K562 (cell line): ENCODE results near the gene CCPG1. TPM values are rescaled to one million over a fixed set of nuclear protein-coding genes. Genes with fewer than 3 reads are reported as not detected.
A peak's percentile ranks its signal among the peaks of the same experiment; 100 is the strongest.

Experiments
- ARID4B ChIP-seq: sonication (generic); formaldehyde crosslinking; IDR thresholded peaks from 2 replicates; pipeline ENCODE4 v1.8.0; 2022; ENCODE audit warnings: mild to moderate bottlenecking, missing genetic modification reagents
- BCLAF1 ChIP-seq, 2 experiments: fragments of 450-650 bp in 1 of 2; IDR thresholded peaks; 2 replicates each; pipeline ENCODE4 v1.6.1; 2011 to 2017; ENCODE audit warnings: low read depth in 2 of 2, antibody characterized with exemption in 1 of 2, borderline replicate concordance in 1 of 2, low read length in 1 of 2, mild to moderate bottlenecking in 1 of 2, mixed read lengths in 1 of 2; ENCODE audit not compliant: control insufficient read depth in 1 of 2
- EHMT2 ChIP-seq: fragments of 450-650 bp; IDR thresholded peaks from 2 replicates; pipeline ENCODE4 v1.6.1; 2018; ENCODE audit warnings: antibody characterized with exemption
- HNRNPUL1 ChIP-seq: fragments of 200-400 bp; formaldehyde crosslinking; IDR thresholded peaks from 2 replicates; pipeline ENCODE4 v1.6.1; 2017; ENCODE audit warnings: low read length
- LARP7 ChIP-seq: fragments of 450-650 bp; IDR thresholded peaks from 2 replicates; pipeline ENCODE4 v1.6.1; 2016
- MLLT1 ChIP-seq, 2 experiments: fragments of 450-650 bp; IDR thresholded peaks; 2 replicates each; pipeline ENCODE4 v1.6.1; 2016
- MTA3 ChIP-seq: fragments of 450-650 bp; formaldehyde crosslinking; IDR thresholded peaks from 2 replicates; pipeline ENCODE4 v1.6.1; 2017; ENCODE audit warnings: mild to moderate bottlenecking, borderline replicate concordance
- NBN ChIP-seq: fragments of 450-650 bp; IDR thresholded peaks from 2 replicates; pipeline ENCODE4 v1.6.1; 2016; ENCODE audit warnings: low read depth, mild to moderate bottlenecking
- STAT5B ChIP-seq: fragments of 250-450 bp; sonication (Bioruptor Pico); IDR thresholded peaks from 2 replicates; pipeline ENCODE4 v1.8.0; 2021; ENCODE audit warnings: mild to moderate bottlenecking, inconsistent platforms
- TRIM25 ChIP-seq: fragments of 450-650 bp; IDR thresholded peaks from 2 replicates; pipeline ENCODE4 v1.7.0; 2016; ENCODE audit warnings: borderline replicate concordance
- XRCC5 ChIP-seq: fragments of 200-400 bp; formaldehyde crosslinking; IDR thresholded peaks from 2 replicates; pipeline ENCODE4 v1.6.1; 2017; ENCODE audit warnings: low read depth, mild to moderate bottlenecking, low read length
- ZFX ChIP-seq: sonication (generic); formaldehyde crosslinking; IDR thresholded peaks from 2 replicates; pipeline ENCODE4 v1.8.0; 2022; ENCODE audit warnings: mild to moderate bottlenecking, missing genetic modification reagents, moderate library complexity
- polyA plus RNA-seq, 8 experiments: library from polyadenylated mRNA; depleted of rRNA in 4 of 8; stranded (reverse) in 5 of 8; unstranded in 3 of 8; fragments of >200 nt; fragmentation: Nextera tagmentation in 2 of 8; fragmentation: Illumina TruSeq in 1 of 8; extraction: Ambion mirVana in 2 of 8; extraction: Trizol in 1 of 8; gene quantifications; 2 replicates each; pipeline versions ENCODE4 v1.2.1 to v1.2.3, GENCODE V29; 2011 to 2014; ENCODE audit warnings: inconsistent platforms in 1 of 8, missing spikeins in 1 of 8
- total RNA-seq, 7 experiments: library from RNA; depleted of rRNA in 6 of 7; stranded (reverse); fragments of >200 nt in 6 of 7; fragmentation: Illumina TruSeq in 2 of 7; extraction: Trizol in 2 of 7; gene quantifications; 2 replicates each; pipeline versions ENCODE4 v1.2.1 to v1.2.3, GENCODE V29; 2011 to 2021; ENCODE audit warnings: low replicate concordance in 1 of 7
- TF ChIP-seq, protein P1 (sequence below): sonication (generic); formaldehyde crosslinking; IDR thresholded peaks from 2 replicates; pipeline ENCODE4 v1.8.1; 2023; ENCODE audit warnings: mild to moderate bottlenecking, missing genetic modification reagents

CCPG1 gene
- total and polyA plus RNA-seq, 9 of the 15 experiments (the other 6 are each of a cell fraction or from before 2014, with no cell fraction given): 33.0 to 54.9 (median 41.1) TPM

DNA sequence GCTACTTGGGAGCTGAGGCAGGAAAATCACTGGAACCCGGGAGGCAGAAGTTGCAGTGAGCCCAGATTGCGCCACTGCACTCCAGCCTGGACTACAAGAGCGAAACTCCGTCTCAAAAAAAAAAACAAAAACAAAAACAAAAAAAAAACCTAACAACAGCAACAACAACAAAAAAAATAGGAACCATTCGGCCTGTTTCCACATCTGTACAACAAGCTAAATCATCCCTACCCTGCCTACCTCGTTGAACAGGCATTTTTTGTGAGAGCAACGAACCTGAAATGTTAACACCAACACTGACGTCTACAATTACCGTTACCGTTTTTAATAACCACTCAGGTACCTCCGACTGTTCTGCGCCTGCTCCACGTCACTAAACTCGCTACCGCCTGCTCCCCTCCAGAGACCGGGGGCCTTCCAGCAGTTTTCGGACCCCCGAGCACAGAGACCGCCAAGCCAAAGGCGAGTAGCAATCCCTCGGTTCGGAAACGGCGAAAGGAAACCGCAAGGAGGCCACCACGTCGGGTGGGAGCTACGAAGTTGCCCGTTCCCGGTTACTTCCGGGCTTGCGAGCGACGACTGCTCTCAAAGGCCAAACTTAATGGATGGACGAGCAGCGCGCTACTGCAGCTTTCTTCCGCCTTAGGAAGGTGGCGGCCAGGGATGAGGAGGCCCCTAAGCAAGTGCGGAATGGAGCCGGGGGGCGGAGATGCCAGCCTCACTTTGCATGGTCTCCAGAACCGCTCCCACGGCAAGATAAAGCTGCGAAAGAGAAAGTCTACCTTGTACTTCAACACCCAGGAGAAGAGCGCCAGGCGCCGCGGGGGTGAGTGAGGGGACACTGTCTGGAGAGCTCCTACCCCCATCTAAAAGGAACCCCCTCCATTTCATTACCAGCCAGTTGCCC, 89.3 kb downstream of the CCPG1 start, which contains the start of the genes PIGB and PIGBOS1 (continued):
- TF ChIP-seq BCLAF1 (IDR thresholded peaks at IDR 0.05; ENCODE audit: borderline replicate concordance in 1 of 2, control insufficient read depth in 1 of 2, low read depth in 2 of 2, low read length in 1 of 2): 0 out of 4 replicates have a peak, but pooled peaks of 1 of the 2 experiments have one; percentile 16
- TF ChIP-seq, protein P1, sequence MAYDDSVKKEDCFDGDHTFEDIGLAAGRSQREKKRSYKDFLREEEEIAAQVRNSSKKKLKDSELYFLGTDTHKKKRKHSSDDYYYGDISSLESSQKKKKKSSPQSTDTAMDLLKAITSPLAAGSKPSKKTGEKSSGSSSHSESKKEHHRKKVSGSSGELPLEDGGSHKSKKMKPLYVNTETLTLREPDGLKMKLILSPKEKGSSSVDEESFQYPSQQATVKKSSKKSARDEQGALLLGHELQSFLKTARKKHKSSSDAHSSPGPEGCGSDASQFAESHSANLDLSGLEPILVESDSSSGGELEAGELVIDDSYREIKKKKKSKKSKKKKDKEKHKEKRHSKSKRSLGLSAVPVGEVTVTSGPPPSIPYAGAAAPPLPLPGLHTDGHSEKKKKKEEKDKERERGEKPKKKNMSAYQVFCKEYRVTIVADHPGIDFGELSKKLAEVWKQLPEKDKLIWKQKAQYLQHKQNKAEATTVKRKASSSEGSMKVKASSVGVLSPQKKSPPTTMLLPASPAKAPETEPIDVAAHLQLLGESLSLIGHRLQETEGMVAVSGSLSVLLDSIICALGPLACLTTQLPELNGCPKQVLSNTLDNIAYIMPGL: no peak; the same call in 1 of the 2 replicates
- peak; percentile 72 for TF ChIP-seq ARID4B (CRISPR knock-in tag)
- peak; percentile 99 for TF ChIP-seq MTA3
- 0 out of 2 replicates have a peak, but pooled peaks have one; percentile 54 for TF ChIP-seq TRIM25
- peak; percentile 89 for TF ChIP-seq EHMT2
- TF ChIP-seq NBN: peak; percentile 17; the same call in 1 of the 2 replicates
- peak; percentile 91 for TF ChIP-seq ZFX
- TF ChIP-seq XRCC5: peak; percentile 67
- TF ChIP-seq LARP7: 0 out of 2 replicates have a peak, but pooled peaks have one; percentile 49
- no peak for TF ChIP-seq HNRNPUL1
- TF ChIP-seq MLLT1 (IDR thresholded peaks at IDR 0.05): peak; percentile 76 to 87
- no peak for TF ChIP-seq STAT5B
